Frontal cortex (tissue), 4 donors: ENCODE measurements around the gene FJX1. TPM values are rescaled to one million over a fixed set of nuclear protein-coding genes. Genes with fewer than 3 reads are reported as not detected.

ENCODE experiments used
- DNase-seq, 2 donors: peaks; one replicate each; pipeline ENCODE4 v3.0.0; 2012; ENCODE audit warnings: low spot score in 2 of 2
- FAIRE-seq: peaks from 2 replicates; lab custom pipeline; 2012; peaks lifted over from hg19 to GRCh38; lab: Jason Lieb, UNC
- total RNA-seq: library from RNA; depleted of rRNA; stranded (reverse); fragments of >200 nt; gene quantifications from one replicate; pipeline ENCODE4 v1.2.3, GENCODE V29; 2014
- donor health status: control.
- donor health status: control.
- donor health status: control.

FJX1 gene
- total RNA-seq, 1 donor from 2014 or later: 50.1 TPM

DNA sequence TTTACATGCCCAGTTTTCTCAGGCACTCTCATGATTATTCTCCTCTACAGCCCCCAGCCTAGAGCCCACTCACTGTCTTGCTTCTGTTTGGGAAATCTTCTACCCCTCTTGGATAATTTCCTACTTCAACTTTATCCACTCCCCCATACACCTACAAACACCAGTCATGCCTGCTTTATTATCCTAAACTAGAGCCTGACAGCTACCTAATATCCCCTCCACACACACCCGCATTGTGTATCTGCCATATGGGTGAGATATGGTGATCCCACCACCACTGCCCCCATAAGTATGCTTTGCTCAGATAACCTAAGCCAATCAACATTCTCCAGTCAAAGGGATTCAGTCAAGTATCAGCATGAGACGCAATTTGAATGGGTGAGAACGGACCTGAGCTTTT, 15.3 kb upstream of the FJX1 start:
- DNase-seq (no peak), FAIRE-seq (no peak)

DNA sequence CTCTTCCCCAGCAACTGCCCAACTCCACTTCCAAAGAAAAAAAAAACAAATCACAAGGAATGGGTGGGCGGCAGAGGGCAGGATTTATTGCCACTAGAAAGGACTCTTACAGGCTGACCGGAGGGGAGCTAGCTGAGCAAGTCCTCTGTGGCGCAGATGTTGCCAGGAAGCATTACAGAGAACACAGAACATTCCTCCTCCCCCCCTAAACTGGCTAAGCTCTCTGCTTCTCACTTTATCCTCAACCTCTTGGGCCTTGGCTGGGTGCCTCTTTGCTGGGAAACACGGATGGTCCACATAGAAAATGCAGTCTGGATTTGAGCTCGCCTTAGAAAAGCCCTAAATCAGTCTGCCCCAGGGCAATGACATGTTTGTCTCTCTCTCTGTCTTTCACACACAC, 12.6 kb upstream of the FJX1 start:
- peak in 1 of 2 donors; percentile 16 for DNase-seq
- FAIRE-seq: no peak

DNA sequence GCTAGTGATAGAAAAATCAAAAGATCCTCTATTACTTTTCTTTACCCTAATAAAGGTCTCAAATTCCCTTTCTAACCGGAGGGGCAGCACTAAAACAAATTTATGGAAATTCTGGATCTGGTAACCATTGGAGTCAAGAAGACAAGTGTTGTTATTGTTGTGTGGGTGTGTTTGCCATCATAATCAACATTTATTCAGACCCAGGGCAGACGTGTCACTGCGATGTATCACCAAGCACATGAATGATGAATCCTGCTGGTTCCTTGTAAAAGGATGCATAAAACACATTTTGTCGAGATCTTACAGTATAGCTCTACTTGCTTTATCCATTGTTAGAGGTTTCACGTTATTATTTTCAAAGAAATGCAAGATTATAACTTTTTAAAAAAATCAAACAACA, 12.1 kb upstream of the FJX1 start:
- no peak for DNase-seq
- no peak for FAIRE-seq

DNA sequence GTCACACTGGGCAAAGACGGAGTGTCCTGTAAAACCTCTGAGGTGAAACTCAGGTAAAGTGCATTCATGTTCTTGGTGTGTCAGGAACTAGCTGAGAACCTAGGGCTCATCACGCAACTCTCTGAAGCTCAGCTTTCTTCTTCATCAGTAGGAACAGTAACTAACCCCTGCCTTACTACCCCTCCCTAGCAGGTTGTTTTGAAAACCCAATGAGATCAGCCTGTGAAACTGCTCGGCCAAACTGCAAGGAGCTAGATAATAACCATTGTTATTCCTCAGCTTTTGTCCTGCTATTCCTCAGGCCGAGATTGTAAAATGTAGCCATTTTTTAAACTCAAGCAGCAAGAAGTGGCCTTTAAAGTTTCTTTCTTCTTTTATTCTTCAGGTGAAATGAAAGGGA, 9.8 kb upstream of the FJX1 start:
- no peak for FAIRE-seq

DNA sequence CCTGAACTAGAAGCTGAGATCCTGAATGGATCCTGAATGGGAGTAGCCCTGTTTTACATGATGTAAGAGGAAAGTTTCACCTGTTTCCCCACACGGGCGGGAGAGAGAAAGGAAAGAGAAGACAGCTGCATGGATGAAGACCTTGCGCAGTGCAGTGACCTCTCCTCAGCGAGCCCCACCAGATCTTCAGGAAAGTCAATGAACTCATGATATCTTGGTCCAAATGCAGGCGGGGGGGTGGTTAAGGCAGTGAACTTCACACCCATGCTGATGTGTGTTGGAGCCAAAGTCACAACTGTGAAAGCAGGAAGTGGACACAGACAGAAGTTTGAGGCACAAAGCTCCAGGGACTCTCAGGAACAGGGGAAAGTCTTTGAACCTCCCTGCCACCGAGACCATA, 8.6 kb upstream of the FJX1 start:
- no peak for FAIRE-seq

More for the DNA sequence above, 9.8 kb upstream of the FJX1 start:
- no peak for DNase-seq

DNA sequence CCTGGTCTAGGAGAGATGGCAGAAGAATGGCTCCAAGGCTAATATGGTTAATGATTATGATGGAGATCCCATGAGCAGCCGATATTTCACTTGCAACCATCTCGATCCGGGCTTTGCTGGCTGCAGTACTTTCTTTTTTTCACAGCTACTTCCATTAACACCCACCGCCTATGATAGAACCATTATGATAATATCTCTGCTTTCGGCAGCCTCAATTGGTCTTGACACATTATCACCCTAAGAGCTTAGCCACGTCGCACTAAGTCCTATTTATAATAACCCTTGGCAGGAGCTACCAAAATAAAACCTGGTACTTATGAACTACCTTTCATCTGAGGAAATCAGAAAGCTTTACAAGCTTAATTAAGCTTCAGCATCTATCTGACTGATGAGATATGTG, 7.6 kb upstream of the FJX1 start:
- DNase-seq (no peak), FAIRE-seq (no peak)

More for the DNA sequence above, 8.6 kb upstream of the FJX1 start:
- no peak for DNase-seq

DNA sequence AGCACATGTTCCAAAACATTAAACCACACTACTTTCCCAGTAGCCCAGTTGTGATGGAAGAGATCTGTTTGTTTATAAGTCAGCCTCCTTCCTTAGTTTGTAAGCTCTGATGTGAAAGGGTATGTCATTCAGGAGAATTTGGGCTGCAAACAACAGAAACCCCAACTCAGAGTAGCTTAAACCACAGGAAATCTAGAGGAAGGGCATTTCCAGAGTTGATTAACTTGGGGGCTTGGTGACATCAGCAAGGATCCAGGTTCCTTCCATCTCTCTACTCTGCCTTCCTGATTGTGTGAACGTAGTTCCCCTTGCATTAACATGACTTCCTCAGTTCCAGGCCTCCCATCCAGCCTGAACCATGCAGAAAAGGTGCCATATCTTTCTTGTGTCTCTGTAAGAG, 6.5 kb upstream of the FJX1 start:
- FAIRE-seq: no peak

DNA sequence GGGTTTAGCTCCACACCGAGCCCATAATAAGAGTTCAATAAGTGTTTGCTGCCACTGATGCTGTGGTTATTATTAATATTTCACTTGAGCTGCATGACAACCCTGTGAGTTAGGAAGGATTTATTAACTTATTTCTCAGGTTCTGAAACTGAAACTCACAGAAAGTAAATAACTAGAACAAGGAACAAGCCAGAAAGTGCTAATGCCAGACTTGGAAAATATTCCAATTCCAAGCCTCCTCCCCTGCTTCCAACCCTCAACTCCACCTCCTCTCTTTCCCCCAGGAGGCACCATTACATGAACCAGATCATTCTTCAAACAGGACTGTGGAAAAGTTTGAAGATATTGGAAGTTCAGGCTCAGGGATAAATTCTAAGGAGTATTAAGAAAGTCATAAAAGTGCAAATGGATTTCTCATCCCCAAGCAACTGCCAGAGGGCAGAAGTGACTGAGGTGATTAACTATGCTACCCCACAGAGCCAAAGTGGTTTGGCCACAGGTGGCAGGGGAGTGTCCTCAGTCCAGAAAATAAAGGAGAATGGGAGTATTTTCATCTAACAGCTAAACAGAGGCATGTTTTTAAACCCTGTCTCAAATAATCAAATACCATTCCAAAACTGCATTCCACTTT, 3.2 kb upstream of the FJX1 start:
- DNase-seq: no peak
- FAIRE-seq: no peak

More for the DNA sequence above, 6.5 kb upstream of the FJX1 start:
- DNase-seq: no peak

DNA sequence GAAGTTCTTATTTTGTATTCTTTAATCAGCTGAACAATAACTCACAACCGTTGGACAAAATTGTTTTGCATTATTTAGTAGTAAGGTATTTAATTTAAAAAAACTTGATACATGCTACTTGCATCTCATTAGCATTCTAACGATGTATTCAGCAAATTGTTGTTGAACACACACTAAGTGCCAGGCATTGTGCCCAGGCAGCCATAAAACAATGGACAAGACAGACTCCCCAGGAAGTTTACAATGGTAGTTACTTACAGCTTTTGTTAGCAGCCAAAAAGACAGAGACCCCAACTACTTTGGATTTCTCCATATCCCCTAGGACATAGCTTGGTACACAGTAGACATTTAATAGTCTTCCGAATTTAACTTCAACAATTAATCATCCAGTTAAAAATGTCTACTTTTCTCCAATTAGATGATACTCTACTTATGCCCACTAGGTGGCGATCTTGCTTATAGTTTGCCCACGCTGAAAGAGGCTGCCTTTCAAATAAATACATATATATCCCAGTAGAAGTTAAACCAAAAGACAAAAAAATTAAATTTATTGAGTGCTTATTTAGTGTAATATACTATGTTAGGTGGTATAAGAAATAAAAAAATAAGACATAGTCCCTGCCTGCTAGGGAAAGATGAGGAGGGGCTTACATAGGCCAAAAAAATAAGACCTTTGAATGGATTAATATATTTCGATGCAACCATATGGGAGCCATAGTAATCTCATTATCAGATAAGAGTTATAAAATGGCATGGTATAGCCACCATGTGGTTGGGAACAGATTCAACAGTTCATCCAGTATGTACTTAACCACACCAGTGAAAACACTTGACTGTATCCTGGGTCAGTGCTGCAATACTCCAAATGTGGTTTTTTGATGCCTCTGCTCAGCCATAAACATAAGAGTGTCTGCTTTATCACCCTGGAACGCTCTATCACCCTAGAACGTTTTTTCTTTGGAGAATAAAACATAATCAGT, 2.0 kb upstream of the FJX1 start:
- DNase-seq: peak; percentile 54 to 71
- FAIRE-seq: peak; percentile 66

DNA sequence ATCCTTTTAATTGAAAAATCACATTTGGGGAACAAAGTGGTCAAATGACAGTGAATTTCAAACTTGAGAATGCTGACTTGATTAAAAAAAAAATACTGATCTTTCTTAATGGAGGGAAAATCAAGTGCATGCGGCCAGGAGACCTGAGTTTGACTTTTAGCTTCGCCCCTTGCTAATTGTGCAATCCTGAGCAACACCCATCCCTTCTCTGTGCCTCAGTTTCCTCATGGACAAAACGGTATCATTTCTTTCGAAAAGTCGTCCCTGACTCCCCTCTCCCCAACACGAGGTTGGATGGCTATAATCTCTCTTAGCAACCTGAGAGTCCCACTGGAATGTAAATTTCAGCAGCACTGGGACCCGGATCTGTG, 959 bp upstream of the FJX1 start:
- FAIRE-seq (no peak), DNase-seq (no peak)

DNA sequence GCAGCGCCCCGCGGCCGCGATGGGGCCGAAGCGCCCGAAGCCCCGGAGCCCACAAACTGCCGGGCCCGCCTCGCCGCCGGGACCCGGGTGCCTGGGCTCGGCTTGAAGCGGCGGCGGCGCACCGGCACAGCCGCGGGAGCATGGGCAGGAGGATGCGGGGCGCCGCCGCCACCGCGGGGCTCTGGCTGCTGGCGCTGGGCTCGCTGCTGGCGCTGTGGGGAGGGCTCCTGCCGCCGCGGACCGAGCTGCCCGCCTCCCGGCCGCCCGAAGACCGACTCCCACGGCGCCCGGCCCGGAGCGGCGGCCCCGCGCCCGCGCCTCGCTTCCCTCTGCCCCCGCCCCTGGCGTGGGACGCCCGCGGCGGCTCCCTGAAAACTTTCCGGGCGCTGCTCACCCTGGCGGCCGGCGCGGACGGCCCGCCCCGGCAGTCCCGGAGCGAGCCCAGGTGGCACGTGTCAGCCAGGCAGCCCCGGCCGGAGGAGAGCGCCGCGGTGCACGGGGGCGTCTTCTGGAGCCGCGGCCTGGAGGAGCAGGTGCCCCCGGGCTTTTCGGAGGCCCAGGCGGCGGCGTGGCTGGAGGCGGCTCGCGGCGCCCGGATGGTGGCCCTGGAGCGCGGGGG, 346 bp downstream of the FJX1 start:
- no peak for FAIRE-seq
- DNase-seq: peak; percentile 45 to 64

DNA sequence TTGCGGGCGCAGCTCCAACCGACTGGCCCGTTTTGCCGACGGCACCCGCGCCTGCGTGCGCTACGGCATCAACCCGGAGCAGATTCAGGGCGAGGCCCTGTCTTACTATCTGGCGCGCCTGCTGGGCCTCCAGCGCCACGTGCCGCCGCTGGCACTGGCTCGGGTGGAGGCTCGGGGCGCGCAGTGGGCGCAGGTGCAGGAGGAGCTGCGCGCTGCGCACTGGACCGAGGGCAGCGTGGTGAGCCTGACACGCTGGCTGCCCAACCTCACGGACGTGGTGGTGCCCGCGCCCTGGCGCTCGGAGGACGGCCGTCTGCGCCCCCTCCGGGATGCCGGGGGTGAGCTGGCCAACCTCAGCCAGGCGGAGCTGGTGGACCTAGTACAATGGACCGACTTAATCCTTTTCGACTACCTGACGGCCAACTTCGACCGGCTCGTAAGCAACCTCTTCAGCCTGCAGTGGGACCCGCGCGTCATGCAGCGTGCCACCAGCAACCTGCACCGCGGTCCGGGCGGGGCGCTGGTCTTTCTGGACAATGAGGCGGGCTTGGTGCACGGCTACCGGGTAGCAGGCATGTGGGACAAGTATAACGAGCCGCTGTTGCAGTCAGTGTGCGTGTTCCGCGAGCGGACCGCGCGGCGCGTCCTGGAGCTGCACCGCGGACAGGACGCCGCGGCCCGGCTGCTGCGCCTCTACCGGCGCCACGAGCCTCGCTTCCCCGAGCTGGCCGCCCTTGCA, 1.0 kb downstream of the FJX1 start:
- DNase-seq: peak; percentile 32 to 48
- no peak for FAIRE-seq

DNA sequence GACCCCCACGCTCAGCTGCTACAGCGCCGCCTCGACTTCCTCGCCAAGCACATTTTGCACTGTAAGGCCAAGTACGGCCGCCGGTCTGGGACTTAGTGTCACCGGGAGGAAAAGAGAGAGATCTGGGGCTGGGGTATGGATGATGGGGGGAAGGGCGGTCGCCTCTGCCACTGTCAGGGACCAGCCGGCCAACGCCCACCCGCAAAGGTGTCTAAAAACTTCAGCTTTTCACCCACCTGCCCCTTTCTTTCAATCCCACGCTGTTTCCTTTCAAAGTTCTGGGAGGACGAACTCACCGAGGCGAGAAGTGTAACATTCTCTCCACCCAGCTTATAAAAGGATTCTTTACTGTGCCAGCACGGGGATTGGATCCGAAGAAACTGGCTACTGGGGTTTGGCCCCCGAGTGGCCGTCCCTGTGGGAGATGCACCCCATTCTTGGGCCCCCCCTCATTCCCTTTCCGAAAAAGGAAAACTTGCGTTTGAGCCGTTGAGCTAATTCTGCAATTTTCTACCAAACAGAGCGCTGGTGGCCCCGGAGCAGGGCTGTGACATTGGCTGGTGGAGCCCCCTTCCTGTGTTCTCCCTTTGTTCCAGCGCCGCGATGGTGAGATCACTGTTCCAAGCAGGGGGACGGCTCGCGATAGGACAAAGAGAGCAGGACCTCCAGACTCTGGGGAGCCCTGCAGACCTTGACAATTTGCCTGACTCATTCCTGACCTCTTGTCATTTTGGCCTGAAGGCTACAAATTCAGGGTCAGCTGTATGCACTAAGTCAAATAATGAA, 1.8 kb downstream of the FJX1 start:
- FAIRE-seq: no peak

DNA sequence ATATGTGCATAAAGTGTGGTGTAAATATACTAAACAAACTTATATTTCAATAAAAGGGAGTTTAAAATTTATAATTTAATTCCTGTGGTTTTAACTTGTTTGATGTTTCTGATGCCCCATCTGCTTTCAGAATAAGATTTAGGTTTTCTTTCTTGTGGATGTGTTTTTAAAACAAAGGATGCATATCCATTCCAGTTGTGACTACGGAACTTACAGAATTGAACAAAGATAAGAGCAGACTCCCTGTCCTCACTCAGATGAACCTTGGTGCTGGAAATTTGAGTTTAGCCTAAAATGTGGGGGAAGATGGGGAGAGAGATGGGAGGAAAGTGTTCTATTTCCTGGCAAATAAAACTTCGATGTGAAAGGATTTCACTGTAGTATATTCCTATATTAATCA, 2.5 kb downstream of the FJX1 start:
- DNase-seq: no peak
- FAIRE-seq: no peak

More for the DNA sequence above, 1.8 kb downstream of the FJX1 start:
- DNase-seq: peak in 1 of 2 donors; percentile 29

DNA sequence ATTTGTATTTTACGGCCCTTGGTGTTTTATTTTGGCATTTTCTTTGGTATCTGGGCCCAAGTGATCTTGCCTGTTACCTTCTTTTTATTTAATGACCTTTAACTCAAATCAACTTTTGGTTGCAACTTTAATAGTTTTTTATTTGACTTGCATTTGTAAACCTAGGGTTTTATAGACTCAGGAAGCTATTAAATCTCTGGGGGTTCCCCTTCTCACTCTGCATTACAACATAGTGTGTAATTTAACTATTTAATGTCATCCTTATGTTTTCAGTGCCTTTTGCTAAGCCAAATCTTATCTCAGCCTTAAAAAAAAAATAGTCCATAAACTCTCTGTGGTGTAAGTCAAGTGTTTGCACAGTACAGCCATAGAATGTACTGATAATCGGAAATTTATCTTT, 3.4 kb downstream of the FJX1 start:
- FAIRE-seq: no peak
- no peak for DNase-seq

DNA sequence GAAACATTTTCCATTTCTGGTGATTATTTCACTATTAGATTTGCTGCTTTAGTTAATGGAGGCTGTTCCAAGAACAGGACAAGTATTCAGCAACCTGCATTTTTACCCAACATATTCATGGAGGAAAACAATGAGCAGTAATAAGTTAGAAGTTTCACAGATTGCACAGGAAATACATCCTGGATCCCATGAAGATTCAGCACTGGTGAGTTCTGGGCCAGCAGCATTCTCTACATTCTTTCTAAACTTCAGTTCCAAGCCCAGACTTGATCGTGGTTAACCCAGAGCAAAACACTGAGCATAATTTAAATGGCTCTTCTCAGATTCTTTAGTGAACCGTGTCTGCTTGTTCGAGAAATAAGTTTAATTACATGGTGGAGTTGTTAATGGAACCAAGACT, 3.8 kb downstream of the FJX1 start:
- DNase-seq: no peak
- no peak for FAIRE-seq

DNA sequence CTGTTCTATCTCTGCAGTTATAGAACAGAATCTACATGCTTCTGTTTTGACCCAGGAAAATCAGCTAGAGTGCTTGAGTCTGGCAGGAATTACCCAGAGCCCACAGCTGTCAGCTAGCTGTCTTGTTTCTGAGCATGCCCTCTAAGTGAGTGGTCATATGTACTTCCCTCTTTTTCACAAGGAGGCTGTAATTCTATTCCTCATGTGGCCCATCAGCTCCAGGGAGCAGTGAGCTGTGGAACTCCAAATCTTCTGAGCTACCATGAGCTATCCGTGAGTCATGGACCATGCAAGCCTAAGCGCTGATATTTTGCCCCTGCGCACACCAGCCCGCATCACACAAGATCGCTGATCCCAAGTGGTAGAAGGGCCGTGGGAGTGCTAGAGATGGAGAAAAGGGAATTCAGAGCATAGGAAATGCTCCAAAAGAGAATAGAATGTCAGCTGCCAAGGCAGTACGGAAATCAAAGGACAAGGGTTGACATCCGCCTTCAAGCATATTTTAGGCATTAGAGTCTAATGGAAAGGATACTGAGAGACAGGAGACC, 5.4 kb downstream of the FJX1 start:
- FAIRE-seq (no peak), DNase-seq (no peak)

DNA sequence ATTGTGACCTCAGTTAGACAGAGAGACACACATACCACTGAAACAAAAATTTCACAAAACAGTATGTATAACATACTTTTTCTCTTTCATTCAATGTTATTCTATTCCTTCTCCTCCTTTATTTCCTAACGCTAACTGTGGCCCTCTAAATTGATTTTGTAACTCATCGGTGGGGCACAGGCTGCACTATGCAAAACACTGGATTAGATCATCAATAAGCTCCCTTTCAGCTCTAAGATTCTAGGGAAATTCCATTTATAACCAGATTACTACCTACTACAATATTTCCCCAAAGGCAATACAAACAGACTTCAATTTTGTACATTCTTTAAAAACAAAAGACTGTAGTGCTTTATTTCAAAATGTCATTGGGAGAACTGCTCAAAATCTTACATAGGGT, 6.1 kb downstream of the FJX1 start:
- no peak for FAIRE-seq
- no peak for DNase-seq

DNA sequence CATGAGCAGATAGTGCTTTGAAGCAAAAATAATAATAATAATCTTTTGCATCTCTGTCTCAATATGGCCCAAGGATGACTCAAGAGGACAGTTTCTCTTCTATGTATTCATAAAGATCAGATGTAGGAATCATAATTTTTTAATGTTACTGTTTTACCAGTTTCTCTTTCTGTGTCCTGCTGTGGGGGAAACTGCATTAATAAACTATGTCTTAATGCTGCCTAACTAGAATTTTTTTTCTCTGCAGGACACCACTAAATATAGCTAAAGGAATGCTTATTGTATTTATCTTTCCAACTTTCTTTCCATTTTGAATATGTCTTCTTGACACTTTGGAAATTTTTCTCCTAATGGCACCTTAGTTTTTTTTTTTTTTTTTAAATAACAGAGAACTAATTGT, 6.5 kb downstream of the FJX1 start:
- no peak for DNase-seq
- no peak for FAIRE-seq
